Cardiac fibroblast (primary cell): Measurements from ENCODE around the gene ZRANB1.

Experiments used
- DNase-seq, 2 donors: peaks; one replicate each; pipeline versions ENCODE4 v3.0.0 to v3.0.0-alpha.2; 2010; ENCODE audit warnings: low read depth in 2 of 2
- H3K4me3 ChIP-seq, 2 donors: replicated peaks in 1 of 2; 1 replicate in 1 of 2; 2 replicates in 1 of 2; pipeline ENCODE4 v1.5.1; 2011; ENCODE audit warnings: low read depth in 2 of 2, low read length in 2 of 2, mild to moderate bottlenecking in 2 of 2, moderate library complexity in 1 of 2
- CTCF ChIP-seq: IDR thresholded peaks from one replicate; pipeline ENCODE4 v1.5.1; 2011; ENCODE audit warnings: low read depth, mild to moderate bottlenecking, low read length, inconsistent platforms

ZRANB1 gene

GRCh38 chr10:124971276-124971675, 29.4 kb downstream of the ZRANB1 start:
- DNase-seq: peak in 1 of 2 donors; percentile 27
- TF ChIP-seq CTCF: no peak
- H3K4me3 ChIP-seq: no peak overlapping the region

GRCh38 chr10:124972637-124973036, 30.7 kb downstream of the ZRANB1 start:
- TF ChIP-seq CTCF: no peak
- DNase-seq: no peak
- H3K4me3 ChIP-seq: no peak overlapping the region

- no peak overlapping the region for H3K4me3 ChIP-seq
- no peak for TF ChIP-seq CTCF
- DNase-seq: no peak
Measured at GRCh38 chr10:124974131-124974530, 32.2 kb downstream of the ZRANB1 start.

- DNase-seq: no peak
- TF ChIP-seq CTCF: no peak
- no peak overlapping the region for H3K4me3 ChIP-seq
Measured at GRCh38 chr10:124975977-124976514, 34.1 kb downstream of the ZRANB1 start.

GRCh38 chr10:124977161-124977560, 35.2 kb downstream of the ZRANB1 start:
- no peak for DNase-seq
- H3K4me3 ChIP-seq: no peak overlapping the region
- no peak for TF ChIP-seq CTCF

- TF ChIP-seq CTCF: no peak
- DNase-seq: no peak
Measured at GRCh38 chr10:124977648-124978375, 35.9 kb downstream of the ZRANB1 start.

GRCh38 chr10:124978376-124978725, 36.4 kb downstream of the ZRANB1 start:
- TF ChIP-seq CTCF: no peak
- H3K4me3 ChIP-seq: no peak overlapping the region
- no peak for DNase-seq

More at GRCh38 chr10:124977648-124978375, 35.9 kb downstream of the ZRANB1 start:
- H3K4me3 ChIP-seq: no peak overlapping the region
